ENCODE results near the gene LRP1B.

The LRP1B gene

GRCh38 chr2:141508086-141508752, 622.6 kb downstream of the LRP1B start:
- no peak overlapping the region for H2AFZ ChIP-seq (ENCODE audit: low read depth)
- no peaks in the 10 kb centered on the region for H3K79me2 ChIP-seq (ENCODE audit: insufficient read depth, low read depth)
- TF ChIP-seq CTCF (conservative IDR thresholded peaks at IDR 0.05; ENCODE audit: low read depth, low read length) = no peak
- no peak overlapping the region for H3K4me3 ChIP-seq (IDR thresholded peaks at IDR 0.05; ENCODE audit: insufficient read depth, low read depth, low read length)
- H3K27ac ChIP-seq = no peak overlapping the region
- H3K4me1 ChIP-seq (ENCODE audit: low read depth, poor library complexity, severe bottlenecking) = no peaks in the 10 kb centered on the region
- H3K36me3 ChIP-seq (ENCODE audit: insufficient read depth) = no peaks in the 10 kb centered on the region
- H3K4me2 ChIP-seq = no peak overlapping the region
- no peaks in the 10 kb centered on the region for H4K20me1 ChIP-seq (ENCODE audit: insufficient read depth)
- H3K27me3 ChIP-seq (ENCODE audit: insufficient read depth, low read depth) = no peaks in the 10 kb centered on the region
- H3K9ac ChIP-seq = no peak overlapping the region

GRCh38 chr2:141506135-141506534, 624.7 kb downstream of the LRP1B start:
- no peak for TF ChIP-seq CTCF (conservative IDR thresholded peaks at IDR 0.05; ENCODE audit: low read depth, low read length)
- no peaks in the 10 kb centered on the region for H4K20me1 ChIP-seq (ENCODE audit: insufficient read depth)
- no peak overlapping the region for H3K27ac ChIP-seq
- H3K4me3 ChIP-seq (IDR thresholded peaks at IDR 0.05; ENCODE audit: insufficient read depth, low read depth, low read length) = no peak overlapping the region
- H3K79me2 ChIP-seq (ENCODE audit: insufficient read depth, low read depth) = no peaks in the 10 kb centered on the region
- no peak overlapping the region for H3K9ac ChIP-seq
- H3K4me2 ChIP-seq = no peak overlapping the region
- H3K4me1 ChIP-seq (ENCODE audit: low read depth, poor library complexity, severe bottlenecking) = no peaks in the 10 kb centered on the region
- H3K27me3 ChIP-seq (ENCODE audit: insufficient read depth, low read depth) = no peaks in the 10 kb centered on the region
- H3K36me3 ChIP-seq (ENCODE audit: insufficient read depth) = no peaks in the 10 kb centered on the region
- no peak overlapping the region for H2AFZ ChIP-seq (ENCODE audit: low read depth)

GRCh38 chr2:141501752-141502151, 629.1 kb downstream of the LRP1B start:
- H3K9ac ChIP-seq = no peak overlapping the region
- no peaks in the 10 kb centered on the region for H3K36me3 ChIP-seq (ENCODE audit: insufficient read depth)
- no peaks in the 10 kb centered on the region for H4K20me1 ChIP-seq (ENCODE audit: insufficient read depth)
- H3K4me1 ChIP-seq (ENCODE audit: low read depth, poor library complexity, severe bottlenecking) = no peaks in the 10 kb centered on the region
- H3K79me2 ChIP-seq (ENCODE audit: insufficient read depth, low read depth) = no peaks in the 10 kb centered on the region
- no peak overlapping the region for H3K27ac ChIP-seq
- H3K4me2 ChIP-seq = no peak overlapping the region
- no peak overlapping the region for H2AFZ ChIP-seq (ENCODE audit: low read depth)
- no peak for TF ChIP-seq CTCF (conservative IDR thresholded peaks at IDR 0.05; ENCODE audit: low read depth, low read length)
- H3K4me3 ChIP-seq (IDR thresholded peaks at IDR 0.05; ENCODE audit: insufficient read depth, low read depth, low read length) = no peak overlapping the region
- no peaks in the 10 kb centered on the region for H3K27me3 ChIP-seq (ENCODE audit: insufficient read depth, low read depth)

- H3K36me3 ChIP-seq (ENCODE audit: insufficient read depth) = no peaks in the 10 kb centered on the region
- H3K4me3 ChIP-seq (IDR thresholded peaks at IDR 0.05; ENCODE audit: insufficient read depth, low read depth, low read length) = no peak overlapping the region
- H3K27ac ChIP-seq = no peak overlapping the region
- no peaks in the 10 kb centered on the region for H3K79me2 ChIP-seq (ENCODE audit: insufficient read depth, low read depth)
- no peak overlapping the region for H2AFZ ChIP-seq (ENCODE audit: low read depth)
- H4K20me1 ChIP-seq (ENCODE audit: insufficient read depth) = no peaks in the 10 kb centered on the region
- no peak for TF ChIP-seq CTCF (conservative IDR thresholded peaks at IDR 0.05; ENCODE audit: low read depth, low read length)
- H3K9ac ChIP-seq = no peak overlapping the region
- H3K27me3 ChIP-seq (ENCODE audit: insufficient read depth, low read depth) = no peaks in the 10 kb centered on the region
- no peaks in the 10 kb centered on the region for H3K4me1 ChIP-seq (ENCODE audit: low read depth, poor library complexity, severe bottlenecking)
- H3K4me2 ChIP-seq = no peak overlapping the region
Observed at GRCh38 chr2:141499123-141499522, 631.7 kb downstream of the LRP1B start.

Measured in KMS-11 (cell line).